ENCODE data around the gene PRSS2.

GRCh38 chr7:142767451-142767850 is 3.3 kb upstream of the PRSS2 start:
- TF ChIP-seq CTCF (IDR thresholded peaks at IDR 0.05): no peak
- TF ChIP-seq PREB (CRISPR knock-in tag; IDR thresholded peaks at IDR 0.05; ENCODE audit: borderline replicate concordance): no peak
- no peak for TF ChIP-seq CREB1 (CRISPR knock-in tag; IDR thresholded peaks at IDR 0.05)
- TF ChIP-seq USF1 (CRISPR knock-in tag; IDR thresholded peaks at IDR 0.05): no peak
- TF ChIP-seq GABPB1 (CRISPR knock-in tag; IDR thresholded peaks at IDR 0.05): no peak
- no peak for TF ChIP-seq ATF2 (CRISPR knock-in tag; IDR thresholded peaks at IDR 0.05; ENCODE audit: borderline replicate concordance, low read depth)
- no peak for TF ChIP-seq ZBTB43 (CRISPR knock-in tag; IDR thresholded peaks at IDR 0.05)
- TF ChIP-seq TP53 (CRISPR knock-in tag; IDR thresholded peaks at IDR 0.05): no peak
- no peak for TF ChIP-seq MAX (CRISPR knock-in tag; IDR thresholded peaks at IDR 0.05)
